A172 (cell line): ENCODE data around the gene RAB25. TPM values are rescaled to one million over a fixed set of nuclear protein-coding genes. Genes with fewer than 3 reads are reported as not detected.
"Not testable (repeated sequence)": the region's sequence is repeated elsewhere in the genome, so short reads cannot be mapped to it uniquely, and the experiment has no call there.

Experiments
- DNase-seq: peaks from one replicate; pipeline ENCODE4 v3.0.0-alpha.2; 2015; ENCODE audit warnings: low spot score
- total RNA-seq: library from RNA; depleted of rRNA; stranded (reverse); fragments of >200 nt; shearing (Covaris generic); gene quantifications from 2 replicates; pipeline ENCODE4 v1.2.3, GENCODE V29; 2014

Gene RAB25
- total RNA-seq, 1 experiment from 2014 or later: 0.12 TPM

DNA sequence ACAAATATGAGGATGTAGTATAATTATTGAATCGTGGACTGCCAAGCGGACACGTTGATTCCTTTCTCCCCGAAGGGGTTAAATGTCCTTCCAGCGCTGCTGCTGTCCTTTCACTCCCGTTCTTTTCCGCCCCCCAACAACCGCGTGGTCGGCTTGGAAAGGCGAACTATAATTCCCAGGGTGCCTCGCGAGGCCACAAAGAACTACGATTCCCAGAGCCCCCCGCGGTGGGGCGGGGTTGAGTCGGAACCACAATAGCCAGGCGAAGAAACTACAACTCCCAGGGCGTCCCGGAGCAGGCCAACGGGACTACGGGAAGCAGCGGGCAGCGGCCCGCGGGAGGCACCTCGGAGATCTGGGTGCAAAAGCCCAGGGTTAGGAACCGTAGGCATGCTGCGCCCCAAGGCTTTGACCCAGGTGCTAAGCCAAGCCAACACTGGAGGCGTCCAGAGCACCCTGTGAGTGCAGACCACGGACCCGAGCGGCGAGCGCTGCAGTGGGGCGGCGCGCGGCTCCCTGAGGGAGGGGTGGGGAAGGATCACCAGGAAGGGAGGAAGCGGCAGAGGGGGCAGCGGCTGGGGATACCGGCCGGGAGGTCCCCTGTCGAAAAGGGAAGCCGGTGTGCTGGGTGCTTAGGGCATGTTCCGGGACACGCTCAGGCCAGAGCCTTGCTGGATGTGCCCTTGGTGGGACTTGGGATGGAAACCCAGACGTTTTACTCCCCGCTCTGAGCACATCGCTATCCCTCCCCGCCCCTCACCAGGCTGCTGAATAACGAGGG lies 6.3 kb upstream of the RAB25 start, which contains the start of gene LAMTOR2:
Gene LAMTOR2, plus strand, starts transcription at position 283 of the 781 bp plus-strand sequence. Its CDS starts 108 bp downstream, at position 391.
- peak; percentile 99 for DNase-seq

DNA sequence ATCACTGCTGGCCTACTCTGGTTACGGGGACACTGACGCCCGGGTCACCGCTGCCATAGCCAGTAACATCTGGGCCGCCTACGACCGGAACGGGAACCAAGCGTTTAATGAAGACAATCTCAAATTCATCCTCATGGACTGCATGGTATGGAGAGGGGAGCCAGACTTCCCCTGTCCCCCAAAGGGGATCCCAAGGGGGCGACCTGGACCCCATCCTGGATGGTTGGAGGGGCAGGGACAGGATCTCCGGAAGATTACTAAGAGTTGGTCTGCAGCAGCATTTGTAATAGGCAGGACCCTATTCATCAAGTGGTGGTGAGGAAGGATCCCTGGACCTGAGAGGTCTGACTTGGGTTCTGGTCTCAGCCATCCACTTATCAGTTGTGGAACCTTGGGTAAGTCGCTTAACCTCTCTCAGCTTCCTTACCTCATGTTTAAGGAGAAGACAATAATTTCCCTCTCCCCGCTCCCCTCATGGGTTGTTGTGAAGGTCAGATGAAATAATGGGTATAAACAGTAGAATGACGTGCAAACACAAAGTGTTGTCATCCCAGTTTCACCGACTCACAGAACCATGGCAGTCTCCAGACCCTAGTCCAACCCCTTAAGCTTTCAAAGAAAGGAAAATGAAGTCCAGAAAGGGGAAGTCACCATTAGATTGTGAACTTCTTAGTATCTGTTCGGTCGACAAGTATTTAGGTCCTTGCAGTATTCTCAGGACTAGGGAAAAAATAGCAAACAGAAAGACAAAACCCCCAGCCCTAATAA lies 5.5 kb upstream of the RAB25 start:
- no peak for DNase-seq

DNA sequence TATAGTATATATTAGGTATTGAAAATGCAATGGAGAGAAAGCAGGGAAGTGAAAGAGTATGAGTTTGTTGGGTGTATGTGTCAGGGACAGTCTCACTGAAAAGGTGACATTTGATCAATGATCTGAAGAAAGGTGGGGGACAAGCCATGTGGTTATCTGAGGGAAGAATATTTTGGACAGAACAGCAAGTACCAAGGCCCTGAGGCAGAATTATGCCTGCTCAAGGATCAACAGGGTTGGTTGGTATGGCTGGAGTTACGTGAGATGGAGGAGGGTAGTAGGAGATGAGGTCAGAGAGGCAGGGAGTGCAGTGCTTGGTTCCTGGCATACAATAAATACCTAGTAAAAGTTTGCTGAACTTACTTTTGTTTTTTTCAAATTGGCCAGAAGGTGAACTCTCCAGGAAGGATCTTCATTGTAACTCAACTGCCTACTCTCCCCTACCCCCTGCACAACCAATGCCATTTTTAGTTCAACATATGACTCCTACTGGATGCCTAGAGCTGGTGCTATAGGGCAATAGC lies 4.6 kb upstream of the RAB25 start:
- no peak for DNase-seq

DNA sequence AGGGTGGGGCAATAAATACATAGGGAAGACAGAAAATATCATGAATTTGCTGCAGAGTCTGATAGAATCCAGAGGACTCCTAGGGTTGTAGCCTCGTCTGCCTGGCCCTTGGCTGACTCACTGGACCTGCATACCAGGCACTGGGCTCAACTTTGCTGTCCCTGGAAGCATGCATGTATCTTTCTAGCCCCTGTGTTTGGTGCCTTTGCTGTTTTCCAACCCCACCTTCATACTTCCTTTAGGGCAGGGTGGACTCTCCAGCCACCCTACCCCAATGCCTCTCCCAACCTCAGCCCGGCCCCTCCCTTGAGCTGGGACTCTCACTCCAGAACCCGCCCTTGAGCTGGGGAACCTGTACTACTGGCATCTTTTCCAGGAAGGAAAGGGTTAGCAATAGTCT lies 1.2 kb downstream of the RAB25 start:
- DNase-seq: no peak

DNA sequence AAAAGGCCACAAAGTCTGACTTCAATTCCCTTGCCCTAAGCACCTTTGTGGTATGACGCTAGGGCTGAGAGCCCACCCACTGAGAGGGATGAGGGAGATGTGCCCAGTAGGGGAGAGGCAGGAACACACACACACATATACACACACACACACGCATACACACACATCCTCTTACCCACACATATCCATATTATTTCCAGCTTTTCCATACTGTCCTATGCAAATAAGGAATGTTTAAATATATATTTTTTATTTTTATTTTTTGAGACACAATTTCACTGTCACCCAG lies 3.0 kb downstream of the RAB25 start:
- no peak for DNase-seq

DNA sequence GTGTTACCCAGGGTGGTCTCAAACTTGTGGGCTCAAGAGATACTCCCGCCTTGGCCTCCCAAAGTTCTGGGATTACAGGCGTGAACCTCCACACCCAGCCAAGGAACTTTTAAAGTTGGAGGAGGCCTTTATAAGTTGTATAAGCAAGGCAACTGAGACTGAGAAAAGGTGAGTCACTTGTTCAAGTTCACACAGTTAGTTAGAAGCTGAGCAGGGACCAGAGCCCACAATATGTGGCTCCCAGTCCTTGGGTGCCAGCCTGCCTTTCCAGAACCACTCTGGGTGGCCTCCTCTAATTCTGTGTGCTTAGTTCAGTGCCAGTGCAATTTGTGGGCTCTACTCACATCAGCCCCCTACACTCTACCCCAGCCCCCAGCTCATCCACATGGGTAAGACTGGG lies 3.7 kb downstream of the RAB25 start:
- no peak for DNase-seq

DNA sequence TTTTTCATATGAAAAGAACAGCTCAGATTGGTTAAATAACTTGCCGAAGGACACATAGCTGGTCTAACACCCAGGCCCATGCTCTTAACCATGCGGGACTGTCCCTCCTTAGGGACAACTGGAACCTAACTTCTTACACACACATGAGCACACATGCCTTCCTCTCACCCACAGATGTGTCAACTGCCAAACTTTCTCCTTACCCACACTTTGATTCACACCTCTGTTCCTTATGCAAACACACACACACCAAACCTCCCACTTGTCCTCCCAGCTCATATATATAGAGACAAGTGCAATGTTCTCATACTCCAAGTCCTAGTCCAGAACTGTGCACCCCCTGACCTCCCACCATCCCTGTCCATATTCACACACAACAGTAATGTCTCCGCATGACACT lies 4.3 kb downstream of the RAB25 start:
- DNase-seq: no peak

DNA sequence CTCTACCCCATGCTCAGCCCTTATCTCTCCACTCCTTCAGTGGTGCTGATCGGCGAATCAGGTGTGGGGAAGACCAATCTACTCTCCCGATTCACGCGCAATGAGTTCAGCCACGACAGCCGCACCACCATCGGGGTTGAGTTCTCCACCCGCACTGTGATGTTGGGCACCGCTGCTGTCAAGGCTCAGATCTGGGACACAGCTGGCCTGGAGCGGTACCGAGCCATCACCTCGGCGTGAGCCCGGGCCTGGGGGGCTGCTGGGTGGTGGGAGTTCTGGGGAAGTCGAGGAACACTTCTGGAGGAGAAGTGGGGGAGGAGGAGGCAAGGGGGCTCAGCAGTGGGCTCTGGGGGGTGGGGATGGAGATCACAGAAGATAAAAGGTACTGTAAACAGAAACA lies 4.9 kb downstream of the RAB25 start:
- DNase-seq: no peak

DNA sequence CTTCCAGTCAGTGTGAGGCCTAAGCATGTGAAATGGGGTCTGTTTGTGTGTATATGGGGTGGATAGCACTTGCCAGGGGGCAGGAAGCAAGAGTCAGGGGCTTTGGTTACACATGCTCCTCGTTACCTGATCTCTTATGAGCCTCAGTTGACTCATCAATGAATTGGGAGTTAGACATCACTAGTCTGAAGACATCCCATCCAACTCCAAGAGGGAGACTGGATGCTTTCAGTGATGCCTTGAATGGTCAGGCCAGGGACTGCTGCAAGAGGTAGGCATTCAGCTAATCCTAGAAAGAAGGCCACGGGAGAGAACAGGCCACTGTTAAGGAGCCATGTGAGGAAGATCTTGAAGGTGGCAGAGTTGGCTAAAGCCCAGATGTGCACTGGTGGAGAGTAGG lies 6.3 kb downstream of the RAB25 start:
- no peak for DNase-seq

DNA sequence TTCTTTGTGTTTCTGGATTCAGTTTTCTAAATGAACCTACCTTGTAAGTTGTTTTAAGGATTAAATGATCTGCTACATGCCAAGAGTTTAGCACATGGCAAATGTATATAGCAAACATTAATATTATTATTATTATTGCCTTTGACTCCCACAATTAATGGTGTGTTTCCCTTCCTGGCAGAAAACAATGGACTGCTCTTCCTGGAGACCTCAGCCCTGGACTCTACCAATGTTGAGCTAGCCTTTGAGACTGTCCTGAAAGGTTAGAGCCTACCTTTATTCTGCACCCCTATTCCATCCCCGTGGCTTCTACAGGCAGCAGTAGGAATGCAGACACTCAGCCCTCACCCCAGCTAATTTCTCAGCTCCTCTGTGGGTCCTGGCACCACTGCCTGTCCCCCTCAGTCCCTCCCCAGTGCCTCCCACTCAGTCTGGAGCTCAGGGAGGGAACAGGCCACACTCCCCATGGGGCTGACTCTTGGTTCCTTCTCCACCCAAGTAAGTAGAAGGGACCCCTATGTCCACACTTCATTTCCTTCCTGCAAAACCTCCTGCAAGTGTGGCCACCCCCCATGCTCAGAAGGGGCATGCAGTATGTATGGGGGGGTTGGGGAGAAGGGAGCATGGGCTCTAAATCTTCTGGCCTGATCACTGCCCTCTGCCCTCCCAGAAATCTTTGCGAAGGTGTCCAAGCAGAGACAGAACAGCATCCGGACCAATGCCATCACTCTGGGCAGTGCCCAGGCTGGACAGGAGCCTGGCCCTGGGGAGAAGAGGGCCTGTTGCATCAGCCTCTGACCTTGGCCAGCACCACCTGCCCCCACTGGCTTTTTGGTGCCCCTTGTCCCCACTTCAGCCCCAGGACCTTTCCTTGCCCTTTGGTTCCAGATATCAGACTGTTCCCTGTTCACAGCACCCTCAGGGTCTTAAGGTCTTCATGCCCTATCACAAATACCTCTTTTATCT lies 8.8 kb downstream of the RAB25 start:
- no peak for DNase-seq

DNA sequence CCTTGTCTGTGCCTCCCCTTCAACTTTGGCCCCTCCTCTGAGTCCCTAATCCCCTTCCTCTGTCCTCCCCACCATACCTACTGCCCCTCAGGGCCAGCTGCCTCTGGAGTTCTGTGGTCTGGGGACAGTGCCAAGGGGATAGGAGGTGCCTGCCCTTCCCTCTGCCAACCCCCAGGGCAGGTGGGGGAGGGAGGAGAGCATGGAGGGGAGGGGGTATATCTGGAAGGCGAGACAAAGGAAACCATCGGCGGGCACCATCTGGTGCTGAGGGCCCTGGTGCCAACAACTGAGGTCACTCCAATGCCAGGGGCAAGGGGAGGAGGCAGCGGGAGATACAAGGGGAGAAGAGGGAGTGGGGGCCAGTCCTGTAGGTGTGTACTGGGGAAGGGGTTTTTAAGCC lies 9.6 kb downstream of the RAB25 start:
- DNase-seq: no peak

DNA sequence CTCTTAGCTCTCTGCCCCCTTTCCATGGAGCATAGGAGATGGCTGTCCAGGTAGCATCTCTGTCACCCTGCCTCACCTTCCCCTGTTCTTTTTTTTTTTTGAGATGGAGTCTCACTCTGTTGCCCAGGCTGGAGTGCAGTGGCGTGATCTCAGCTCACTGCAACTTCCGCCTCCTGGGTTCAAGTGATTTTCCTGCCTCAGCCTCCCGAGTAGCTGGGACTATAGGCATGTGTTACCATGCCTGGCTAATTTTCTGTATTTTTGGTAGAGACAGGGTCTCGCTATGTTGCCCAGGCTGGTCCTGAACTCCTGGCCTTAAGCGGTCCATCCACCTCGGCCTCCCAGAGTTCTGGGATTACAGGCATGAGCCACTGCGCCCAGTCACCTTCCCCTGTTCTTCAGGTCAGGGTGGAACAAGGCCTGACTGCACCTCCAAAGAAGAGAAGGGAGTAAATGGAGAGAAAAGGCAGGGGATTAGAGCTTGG lies 10.4 kb downstream of the RAB25 start:
- DNase-seq: not testable (repeated sequence)

DNA sequence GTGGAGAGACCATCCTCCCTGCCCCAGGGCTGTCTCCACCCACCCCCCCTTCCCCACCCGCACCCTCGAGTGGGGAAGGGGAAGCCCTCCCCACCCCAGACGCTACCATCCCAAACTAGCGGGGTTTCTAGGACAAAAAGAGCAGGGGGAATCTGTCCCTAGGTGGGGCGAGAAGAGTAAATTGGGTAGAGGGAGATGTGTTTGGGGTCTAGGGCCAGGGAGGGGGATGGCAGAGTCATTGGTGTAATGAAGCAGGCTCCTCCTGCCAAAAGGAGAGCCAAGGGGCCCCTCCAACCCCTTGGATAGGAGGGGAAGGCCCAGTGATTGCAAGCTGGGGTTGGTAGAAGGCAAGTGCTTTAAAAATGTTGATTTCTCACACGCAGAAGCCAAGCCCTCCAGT lies 11.3 kb downstream of the RAB25 start:
- no peak for DNase-seq

DNA sequence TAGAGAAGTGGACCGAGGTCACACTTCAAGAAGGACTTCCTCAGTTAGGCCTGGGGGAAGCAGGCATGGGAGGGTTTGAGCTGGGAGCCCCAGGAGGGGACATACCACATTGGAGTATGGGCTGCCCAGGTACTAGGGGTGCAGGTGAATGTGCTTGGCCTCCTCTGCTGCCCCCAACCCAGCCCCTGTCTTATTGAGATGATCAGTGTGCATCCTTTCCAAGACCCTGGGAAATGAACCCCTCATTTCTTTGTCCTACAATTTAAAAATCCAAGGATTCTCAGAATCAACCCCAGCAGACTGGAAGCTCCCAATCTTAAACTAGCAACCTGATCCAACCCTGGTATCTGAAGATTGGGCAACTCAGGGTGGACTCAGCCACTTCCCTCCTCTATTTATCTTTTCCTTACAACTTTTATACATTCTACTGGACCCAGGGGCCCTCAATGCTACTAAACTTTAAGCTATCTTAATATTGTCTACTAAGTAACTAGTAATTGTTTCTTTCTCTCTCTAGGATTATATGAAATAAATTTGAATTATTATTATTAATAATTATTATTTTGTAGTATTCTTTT lies 12.2 kb downstream of the RAB25 start:
- no peak for DNase-seq

DNA sequence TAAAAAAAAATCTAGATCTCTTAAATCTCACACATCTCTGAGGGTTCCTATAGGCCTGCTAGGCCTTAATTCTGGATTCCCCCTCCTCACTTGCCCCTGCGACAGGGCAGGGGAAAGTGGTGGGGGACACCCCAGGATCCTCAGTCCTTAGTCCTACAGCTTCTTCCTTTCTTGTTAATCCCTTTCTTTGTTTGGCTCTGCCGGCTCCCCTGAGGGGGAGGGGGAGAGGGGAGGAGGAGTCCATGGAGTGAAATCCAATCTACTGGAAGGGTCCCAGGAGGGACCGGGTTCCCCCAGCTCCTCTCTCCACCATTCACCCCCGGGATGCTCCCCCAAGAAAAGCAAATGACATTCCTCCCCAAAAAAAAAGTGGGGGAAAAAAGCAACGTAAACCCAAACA lies 12.8 kb downstream of the RAB25 start:
- no peak for DNase-seq

DNA sequence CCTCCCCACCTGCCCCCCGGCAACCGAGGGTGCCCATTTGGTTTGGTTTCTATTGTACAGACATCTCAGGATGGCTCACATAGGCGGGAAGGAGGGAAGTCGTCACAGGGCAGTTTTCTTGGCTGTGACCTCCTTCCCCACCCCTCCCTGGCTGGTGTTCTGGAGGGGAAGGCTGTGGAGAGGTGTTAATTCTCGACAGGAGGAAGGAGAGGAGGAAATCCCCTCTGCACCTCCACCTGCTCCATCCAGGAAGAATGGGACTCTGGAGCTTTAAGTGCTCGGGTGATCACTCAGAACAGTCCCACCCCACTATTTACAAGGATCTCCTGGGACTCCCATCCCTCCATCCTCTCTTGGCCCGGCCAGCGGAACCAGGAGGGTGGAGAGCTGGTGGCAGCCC lies 13.7 kb downstream of the RAB25 start:
- DNase-seq: no peak

DNA sequence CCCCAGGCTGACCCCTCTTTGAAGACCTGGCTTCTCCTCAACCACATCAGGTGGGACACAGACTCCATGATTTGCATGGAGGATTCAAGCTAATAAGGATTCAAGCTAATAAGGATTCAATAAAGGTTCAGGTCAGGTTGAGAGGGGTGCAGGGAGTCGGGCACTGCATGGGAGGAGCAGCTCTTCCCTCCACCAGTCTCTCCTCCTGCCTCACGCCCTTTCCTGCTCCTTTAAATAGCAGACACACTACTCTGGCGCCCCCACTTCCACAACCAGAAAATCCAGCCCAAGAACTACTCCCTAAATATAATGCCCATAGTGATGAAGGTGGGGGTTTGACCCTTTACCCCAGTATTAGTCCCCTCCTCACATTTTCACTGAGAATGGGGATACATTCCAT lies 14.2 kb downstream of the RAB25 start:
- DNase-seq: no peak

DNA sequence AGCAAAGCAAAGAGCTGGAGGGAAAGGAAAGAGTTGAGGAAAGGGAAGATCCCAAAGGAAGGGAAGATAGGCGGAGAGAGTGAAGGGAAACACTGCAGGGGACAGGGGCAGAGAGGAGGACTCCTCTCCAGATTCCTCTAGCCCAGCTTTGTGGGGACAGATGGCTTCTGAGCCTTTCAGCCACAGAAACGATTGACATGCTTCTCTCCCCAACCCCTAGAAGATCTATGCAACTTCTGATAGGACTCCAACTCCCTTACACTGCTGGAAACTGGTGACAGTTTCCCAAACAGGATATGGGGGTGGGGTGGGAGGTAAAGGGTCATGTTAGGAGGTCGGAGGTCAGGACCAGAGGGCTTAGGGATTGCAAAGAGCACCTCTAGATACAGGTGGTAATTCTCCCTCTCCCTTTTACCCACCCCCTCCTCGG lies 14.8 kb downstream of the RAB25 start:
- no peak for DNase-seq

DNA sequence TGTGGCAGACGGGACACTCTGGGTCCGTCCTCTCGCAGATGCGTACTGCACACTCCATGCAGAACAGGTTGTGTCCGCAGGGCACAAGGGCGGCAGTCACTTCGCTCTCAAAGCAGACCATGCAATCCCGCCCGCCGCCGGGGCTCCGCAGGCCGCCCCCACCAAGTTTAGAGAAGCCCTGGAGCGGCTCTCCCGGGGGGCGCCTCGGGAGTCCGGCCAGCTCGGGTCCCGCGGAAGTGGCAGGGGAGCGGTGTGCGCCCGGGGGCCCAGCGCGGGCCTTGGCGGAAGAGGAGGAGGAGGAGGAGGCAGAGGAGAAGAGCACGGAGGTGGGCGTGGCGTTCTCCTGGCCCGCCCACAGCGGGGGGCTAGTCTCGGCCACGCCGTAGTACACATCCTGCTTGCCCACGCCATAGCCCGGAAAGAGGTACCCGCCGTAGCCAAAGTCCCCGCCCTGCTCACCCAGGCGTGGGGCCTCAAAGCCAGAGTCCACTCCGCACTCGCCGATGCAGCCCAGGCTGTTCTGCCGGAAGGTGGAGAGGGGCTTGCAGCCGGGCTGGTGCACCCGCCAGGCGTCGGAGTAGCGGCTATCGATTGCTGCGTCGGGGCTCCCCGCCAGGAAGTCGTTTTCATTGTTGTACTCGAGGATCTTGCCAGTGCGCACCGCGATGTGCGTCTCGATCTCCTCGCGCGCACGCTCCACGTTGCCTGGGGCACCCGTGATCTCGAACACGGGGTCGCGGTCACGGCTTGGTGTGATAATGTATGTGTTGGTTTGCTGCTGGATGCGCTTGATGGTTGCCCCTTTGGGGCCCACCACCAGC lies 15.9 kb downstream of the RAB25 start:
- DNase-seq: no peak

DNA sequence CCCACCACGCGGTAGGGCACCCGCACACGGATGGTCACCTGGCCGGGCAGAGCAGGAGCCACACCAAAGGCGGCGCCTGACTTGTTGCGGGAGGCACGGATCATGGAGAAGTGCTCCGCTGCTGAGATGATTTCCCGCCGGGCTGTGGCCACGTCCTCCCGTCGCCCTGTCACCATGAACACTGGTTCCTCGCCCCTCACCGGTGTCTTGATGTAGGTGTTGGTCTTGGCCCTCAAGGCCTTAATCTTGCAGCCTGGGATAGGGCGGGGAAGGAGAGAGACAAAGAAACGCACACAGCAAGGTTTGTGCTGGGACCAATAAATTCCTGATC lies 16.4 kb downstream of the RAB25 start:
- DNase-seq: no peak

DNA sequence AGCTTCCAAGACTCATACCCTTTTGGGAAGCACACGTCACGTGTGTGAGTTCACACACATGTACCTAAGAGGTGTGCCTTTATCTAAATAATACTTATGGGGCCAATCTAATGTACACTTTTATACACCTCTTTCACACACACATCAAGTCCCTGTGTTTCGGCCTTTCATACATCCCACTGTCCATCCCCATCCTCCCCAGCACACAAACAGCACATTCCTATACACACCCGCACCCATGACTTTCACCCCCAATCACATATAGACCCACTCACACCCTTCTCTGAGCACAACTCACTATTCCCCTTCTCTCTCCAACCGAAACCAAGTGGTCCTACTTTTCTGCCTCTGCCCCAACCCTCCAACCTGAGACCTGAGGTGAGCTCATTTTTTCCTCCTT lies 17.8 kb downstream of the RAB25 start:
- DNase-seq: no peak
